ENCODE data around the gene SNX32. TPM values are rescaled to one million over a fixed set of nuclear protein-coding genes. Genes with fewer than 3 reads are reported as not detected.

Gene SNX32
- total and polyA plus RNA-seq, 4 experiments from 2014 or later: 0.42 to 0.93 (median 0.66) TPM

DNA sequence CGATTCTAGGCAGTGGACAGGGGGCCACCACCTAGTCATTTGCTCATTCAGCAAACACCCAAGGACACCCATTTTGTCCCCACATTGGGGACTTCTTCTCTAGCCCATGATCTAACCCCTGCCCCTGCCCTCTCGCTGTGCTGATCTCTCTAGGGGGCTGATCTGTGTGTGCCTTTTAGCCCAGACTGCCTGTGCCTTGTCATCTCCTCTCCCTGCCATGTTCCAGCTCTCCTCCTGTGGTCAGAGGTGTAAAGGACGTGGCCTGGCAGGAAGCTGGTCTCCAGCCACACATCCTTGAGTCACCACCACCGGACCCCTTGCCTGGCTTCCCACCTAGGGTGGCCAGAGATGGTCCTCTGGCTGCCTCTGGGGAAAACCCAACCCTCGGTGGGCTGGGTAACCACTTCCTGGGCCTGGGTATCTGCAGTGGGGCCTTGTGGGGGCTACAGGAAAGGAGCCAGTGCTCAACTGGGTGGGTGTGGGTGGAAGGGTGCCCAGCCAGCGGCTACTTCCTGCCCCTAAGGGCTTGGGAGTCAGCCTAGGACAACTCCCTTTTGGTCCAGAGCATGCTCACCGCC, 47.2 kb downstream of the SNX32 start:
- peak overlapping the region; percentile 41 for H3K27ac ChIP-seq (ENCODE audit: low read depth, low read length)
- H3K36me3 ChIP-seq (ENCODE audit: insufficient read depth, low read length): peaks cover 12% of the 10 kb centered on the region
- H3K4me3 ChIP-seq (ENCODE audit: low read length in 2 of 2): no peak overlapping the region
- H3K27ac Mint-ChIP-seq: peak overlapping the region; percentile 29 to 83 (median 67)
- H3K9me3 Mint-ChIP-seq: no peaks in the 10 kb centered on the region
- H3K27me3 Mint-ChIP-seq: no peaks in the 10 kb centered on the region
- DNase-seq: no peak
- ChIA-PET CTCF (ENCODE audit: partially characterized antibody) (interaction anchor here (1.2 to 15.3 kb wide), 3 partner anchors 10 to 108 kb away, joined by 4 to 281 read pairs (median 255); partner anchors contain the start of genes CCDC85B, CFL1 and MUS81), POLR2A (ENCODE audit: partially characterized antibody) (interaction anchor here (1.2 to 17.4 kb wide), 3 partner anchors 9 to 169 kb away, joined by 3 to 435 read pairs (median 29); partner anchors contain the start of genes CCDC85B, CFL1, FIBP and KAT5)
- no peaks in the 10 kb centered on the region for H3K27me3 ChIP-seq (ENCODE audit: insufficient read depth, low read length)
- H3K4me1 ChIP-seq (ENCODE audit: insufficient read depth, low read length): peaks cover 40% of the 10 kb centered on the region
- no peaks in the 10 kb centered on the region for H3K9me3 ChIP-seq (ENCODE audit: control insufficient read depth in 1 of 2, low read length in 2 of 2)
- peak overlapping the region in 3 of 8 donors; percentile 36 to 84 (median 75) for H3K4me3 Mint-ChIP-seq
- peaks cover 11 to 53% (median 26%) of the 10 kb centered on the region in 4 donors for H3K4me1 Mint-ChIP-seq
- intact Hi-C loops (cut with micrococcal nuclease): no loop called here
- peaks cover 4 to 22% of the 10 kb centered on the region in 2 donors for H3K36me3 Mint-ChIP-seq

GRCh38 chr11:65882120-65883057, 48.6 kb downstream of the SNX32 start:
- intact Hi-C loops (cut with micrococcal nuclease): no loop called here
- Mint-ChIP-seq H3K27me3 (no peaks in the 10 kb centered on the region), H3K9me3 (no peaks in the 10 kb centered on the region), H3K4me1 (peaks cover 17 to 63% (median 30%) of the 10 kb centered on the region in 4 donors), H3K36me3 (peaks cover 4 to 26% of the 10 kb centered on the region in 2 donors), H3K27ac (peak overlapping the region in 3 of 7 donors; percentile 4 to 83 (median 72)), H3K4me3 (peak overlapping the region in 2 of 8 donors; percentile 30 to 70)
- DNase-seq: no peak
- peaks cover 12% of the 10 kb centered on the region for H3K36me3 ChIP-seq (ENCODE audit: insufficient read depth, low read length)
- CTCF ChIA-PET (ENCODE audit: partially characterized antibody): interaction anchor here (1.5 to 15.3 kb wide), 3 partner anchors 23 to 140 kb away, joined by 3 to 281 read pairs (median 255); partner anchors contain the start of genes CFL1 and MUS81
- H3K27ac ChIP-seq (ENCODE audit: low read depth, low read length): no peak overlapping the region
- peaks cover 47% of the 10 kb centered on the region for H3K4me1 ChIP-seq (ENCODE audit: insufficient read depth, low read length)
- POLR2A ChIA-PET (ENCODE audit: partially characterized antibody): interaction anchor here (0.7 to 17.4 kb wide), 2 partner anchors 22 to 1104 kb away, joined by 3 to 435 read pairs; partner anchors contain the start of genes CFL1 and MUS81
- H3K9me3 ChIP-seq (ENCODE audit: control insufficient read depth in 1 of 2, low read length in 2 of 2): no peaks in the 10 kb centered on the region
- no peak overlapping the region for H3K4me3 ChIP-seq (ENCODE audit: low read length in 2 of 2)
- H3K27me3 ChIP-seq (ENCODE audit: insufficient read depth, low read length): no peaks in the 10 kb centered on the region

- intact Hi-C loops (cut with micrococcal nuclease): no loop called here
- H3K36me3 Mint-ChIP-seq: peaks cover 4 to 32% of the 10 kb centered on the region in 2 donors
- ChIA-PET CTCF (ENCODE audit: partially characterized antibody) (interaction anchor here (1.2 to 15.3 kb wide), 16 partner anchors 12 to 185 kb away, joined by 3 to 281 read pairs (median 13); partner anchors contain the start of genes CFL1, FOSL1, KAT5 and MUS81), POLR2A (ENCODE audit: partially characterized antibody) (interaction anchor here (1.2 to 17.4 kb wide), 6 partner anchors 10 to 139 kb away, joined by 3 to 435 read pairs (median 19); partner anchors contain the start of genes C11orf68, CFL1, DRAP1 and EFEMP2)
- DNase-seq: no peak
- Histone ChIP-seq H3K4me3 (ENCODE audit: low read length in 2 of 2) (no peak overlapping the region), H3K9me3 (ENCODE audit: control insufficient read depth in 1 of 2, low read length in 2 of 2) (no peaks in the 10 kb centered on the region), H3K27me3 (ENCODE audit: insufficient read depth, low read length) (no peaks in the 10 kb centered on the region), H3K27ac (ENCODE audit: low read depth, low read length) (no peak overlapping the region), H3K36me3 (ENCODE audit: insufficient read depth, low read length) (peaks cover 12% of the 10 kb centered on the region), H3K4me1 (ENCODE audit: insufficient read depth, low read length) (peaks cover 53% of the 10 kb centered on the region)
- no peak overlapping the region for H3K27ac Mint-ChIP-seq
- peaks cover 18 to 69% (median 36%) of the 10 kb centered on the region in 4 donors for H3K4me1 Mint-ChIP-seq
- no peaks in the 10 kb centered on the region for H3K9me3 Mint-ChIP-seq
- H3K27me3 Mint-ChIP-seq: no peaks in the 10 kb centered on the region
- no peak overlapping the region for H3K4me3 Mint-ChIP-seq
Observed at GRCh38 chr11:65883058-65883761, 49.4 kb downstream of the SNX32 start.

- intact Hi-C loops (cut with micrococcal nuclease): loop anchor here (1.0 kb wide), 2 partner anchors 24 to 105 kb away; partner anchors contain the start of gene MUS81
- Histone ChIP-seq H3K27me3 (ENCODE audit: insufficient read depth, low read length) (no peaks in the 10 kb centered on the region), H3K27ac (ENCODE audit: low read depth, low read length) (no peak overlapping the region), H3K4me1 (ENCODE audit: insufficient read depth, low read length) (peaks cover 54% of the 10 kb centered on the region), H3K4me3 (ENCODE audit: low read length in 2 of 2) (no peak overlapping the region), H3K9me3 (ENCODE audit: control insufficient read depth in 1 of 2, low read length in 2 of 2) (no peaks in the 10 kb centered on the region), H3K36me3 (ENCODE audit: insufficient read depth, low read length) (peaks cover 12% of the 10 kb centered on the region)
- ChIA-PET CTCF (ENCODE audit: partially characterized antibody) (interaction anchor here (0.8 to 15.3 kb wide), 49 partner anchors 8 to 272 kb away, joined by 3 to 281 read pairs (median 6); partner anchors contain the start of genes AP5B1, BANF1, C11orf68 and CFL1), POLR2A (ENCODE audit: partially characterized antibody) (interaction anchor here (0.7 to 17.4 kb wide), 16 partner anchors 10 to 176 kb away, joined by 3 to 435 read pairs (median 6); partner anchors contain the start of genes BANF1, C11orf68, CFL1 and DRAP1)
- peaks cover 23 to 71% (median 40%) of the 10 kb centered on the region in 4 donors for H3K4me1 Mint-ChIP-seq
- H3K27ac Mint-ChIP-seq: peak overlapping the region; percentile 64 to 92 (median 88)
- H3K36me3 Mint-ChIP-seq: peaks cover 4 to 38% of the 10 kb centered on the region in 2 donors
- no peak for DNase-seq
- H3K9me3 Mint-ChIP-seq: peaks cover 0 to under 1% (median 0%) of the 10 kb centered on the region in 8 donors
- H3K27me3 Mint-ChIP-seq: no peaks in the 10 kb centered on the region
- peak overlapping the region in 2 of 8 donors; percentile 9 to 81 for H3K4me3 Mint-ChIP-seq
Observed at GRCh38 chr11:65883786-65884715, 50.3 kb downstream of the SNX32 start.

DNA sequence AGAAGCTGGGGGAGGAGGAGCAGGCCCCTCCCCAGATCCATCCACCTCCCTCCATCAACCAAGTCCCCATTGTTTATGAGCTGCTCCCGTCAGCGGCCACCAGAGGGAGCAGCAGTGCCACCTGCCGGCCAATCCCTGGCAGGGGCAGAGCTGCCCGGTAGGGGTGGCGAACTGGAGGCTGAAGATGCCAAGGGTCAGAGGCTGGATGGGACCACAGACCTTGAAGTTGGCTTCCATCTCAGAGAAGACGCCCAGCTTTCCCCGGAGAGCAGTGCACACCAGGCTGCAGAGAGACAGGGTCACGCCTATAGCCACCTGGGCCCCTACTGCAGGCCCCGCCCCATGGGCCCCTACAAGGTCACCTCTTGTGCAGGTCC, 50.9 kb downstream of the SNX32 start:
- ChIA-PET CTCF (ENCODE audit: partially characterized antibody) (interaction anchor here (0.8 to 15.3 kb wide), 52 partner anchors 9 to 272 kb away, joined by 3 to 281 read pairs (median 6); partner anchors contain the start of genes AP5B1, BANF1, C11orf68 and CFL1), POLR2A (ENCODE audit: partially characterized antibody) (interaction anchor here (0.7 to 17.4 kb wide), 18 partner anchors 9 to 175 kb away, joined by 3 to 435 read pairs (median 6); partner anchors contain the start of genes BANF1, C11orf68, CFL1 and DRAP1)
- Histone ChIP-seq H3K27ac (ENCODE audit: low read depth, low read length) (no peak overlapping the region), H3K4me3 (ENCODE audit: low read length in 2 of 2) (no peak overlapping the region), H3K27me3 (ENCODE audit: insufficient read depth, low read length) (no peaks in the 10 kb centered on the region), H3K9me3 (ENCODE audit: control insufficient read depth in 1 of 2, low read length in 2 of 2) (no peaks in the 10 kb centered on the region), H3K4me1 (ENCODE audit: insufficient read depth, low read length) (peaks cover 54% of the 10 kb centered on the region), H3K36me3 (ENCODE audit: insufficient read depth, low read length) (peaks cover 12% of the 10 kb centered on the region)
- H3K27ac Mint-ChIP-seq: peak overlapping the region; percentile 64 to 92 (median 88)
- no peaks in the 10 kb centered on the region for H3K27me3 Mint-ChIP-seq
- H3K4me3 Mint-ChIP-seq: peak overlapping the region in 4 of 8 donors; percentile 13 to 81 (median 56)
- H3K4me1 Mint-ChIP-seq: peaks cover 26 to 71% (median 43%) of the 10 kb centered on the region in 4 donors
- H3K9me3 Mint-ChIP-seq: peaks cover 0 to 1% (median 0%) of the 10 kb centered on the region in 8 donors
- intact Hi-C loops (cut with micrococcal nuclease): loop anchor here (1.0 kb wide), 2 partner anchors 24 to 105 kb away; partner anchors contain the start of gene MUS81
- DNase-seq: peak; percentile 78 to 83 (median 80)
- peaks cover 4 to 39% of the 10 kb centered on the region in 2 donors for H3K36me3 Mint-ChIP-seq
